EL (cell line): ENCODE data around the gene CAPG.
A peak's percentile ranks its signal among the peaks of the same experiment; 100 is the strongest.
"Not testable (repeated sequence)": the region's sequence is repeated elsewhere in the genome, so short reads cannot be mapped to it uniquely, and the experiment has no call there.

Source experiments
- DNase-seq: peaks from one replicate; pipeline ENCODE4 v3.0.0-alpha.2; 2016

Gene CAPG

DNA sequence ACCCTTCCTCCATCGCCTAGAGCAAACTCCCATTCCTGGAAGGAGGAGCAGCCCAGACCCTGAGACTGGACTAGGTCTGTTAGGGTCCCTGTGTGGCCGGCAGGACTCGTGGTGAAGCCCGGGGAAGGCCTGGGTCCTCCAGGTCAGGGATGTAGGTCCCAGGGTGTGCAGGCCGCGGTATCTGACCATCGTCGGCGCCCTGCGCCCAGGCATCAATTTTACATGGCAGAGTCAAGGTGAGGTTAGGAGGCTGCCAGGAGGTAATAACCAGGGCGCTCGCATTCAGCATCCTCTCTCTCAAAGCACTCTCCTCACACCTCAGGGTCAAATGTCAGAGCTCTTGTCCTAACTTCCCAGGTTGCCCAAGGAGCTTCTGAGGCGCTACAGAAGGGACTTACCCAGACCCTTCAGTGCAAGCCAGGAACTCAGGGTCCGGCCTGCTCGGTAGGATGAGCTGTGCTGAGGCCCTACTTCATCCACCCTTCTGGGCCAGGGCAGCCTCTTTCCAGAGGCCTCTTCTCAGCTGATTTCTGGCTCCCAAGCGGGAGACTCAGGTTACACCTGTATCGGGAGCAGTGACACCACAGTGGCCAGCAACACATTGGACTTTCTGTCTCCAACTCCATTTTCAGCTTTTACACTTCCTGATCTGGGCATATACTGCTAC, 9.0 kb upstream of the CAPG start:
- no peak for DNase-seq

DNA sequence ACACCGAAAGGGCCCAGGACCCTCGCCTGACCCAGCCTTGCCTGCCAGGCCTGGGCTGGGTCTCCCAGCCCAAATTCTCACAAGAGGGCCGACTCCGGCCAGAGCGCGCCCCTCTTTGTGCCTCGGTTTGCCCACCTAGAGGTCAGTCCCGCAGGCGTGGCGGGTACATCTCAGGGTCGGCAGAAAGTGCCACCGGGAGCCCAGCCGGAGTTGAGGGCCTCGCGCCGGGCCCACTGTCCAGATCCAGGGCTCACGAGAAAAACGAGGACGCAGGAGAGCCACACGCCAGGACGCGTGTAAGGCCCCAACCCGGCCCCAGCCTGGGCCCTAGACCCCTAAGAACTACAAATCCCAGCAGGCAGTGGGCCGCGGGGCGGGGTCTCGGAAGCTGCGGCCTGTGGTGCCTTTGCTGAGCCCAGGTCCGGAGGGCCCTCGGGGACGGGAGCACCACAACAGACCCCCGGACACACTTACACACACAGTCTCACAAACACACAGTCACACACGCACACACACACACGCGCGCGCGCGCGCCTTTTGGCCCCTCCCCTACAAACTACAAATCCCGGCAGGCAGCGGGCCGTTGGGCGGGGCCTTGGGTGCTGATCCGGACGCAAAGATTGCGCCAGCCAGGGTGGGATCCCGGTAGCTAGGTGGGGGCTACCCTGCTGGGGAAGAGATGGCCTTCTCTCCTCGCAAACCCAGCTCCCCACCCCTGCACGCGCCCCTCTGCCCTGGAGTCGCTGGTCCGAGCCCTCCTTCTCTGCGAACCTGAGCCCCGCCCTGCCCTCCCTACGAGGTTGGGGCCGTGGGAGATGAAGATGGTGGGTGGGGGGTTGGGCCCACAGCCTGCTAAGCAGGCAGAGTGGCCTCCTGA, 8.2 kb upstream of the CAPG start, which contains the start of gene SH2D6:
SH2D6 (plus strand) TSS at position 583 of the 877 bp plus-strand sequence. CDS start 10,752 bp downstream, outside the sequence.
- peak; percentile 83 for DNase-seq

GRCh38 chr2:85415980-85416650, 5.9 kb upstream of the CAPG start:
- DNase-seq = no peak

- no peak for DNase-seq
Measured at GRCh38 chr2:85414761-85415553, 4.8 kb upstream of the CAPG start.

- not testable (repeated sequence) for DNase-seq
Measured at GRCh38 chr2:85414421-85414759, 4.2 kb upstream of the CAPG start.

- peak; percentile 58 for DNase-seq
Measured at GRCh38 chr2:85413592-85414420, 3.6 kb upstream of the CAPG start.

- no peak for DNase-seq
Measured at GRCh38 chr2:85411405-85411748, 1.2 kb upstream of the CAPG start.

GRCh38 chr2:85410584-85411404, 628 bp upstream of the CAPG start:
- DNase-seq = no peak

DNA sequence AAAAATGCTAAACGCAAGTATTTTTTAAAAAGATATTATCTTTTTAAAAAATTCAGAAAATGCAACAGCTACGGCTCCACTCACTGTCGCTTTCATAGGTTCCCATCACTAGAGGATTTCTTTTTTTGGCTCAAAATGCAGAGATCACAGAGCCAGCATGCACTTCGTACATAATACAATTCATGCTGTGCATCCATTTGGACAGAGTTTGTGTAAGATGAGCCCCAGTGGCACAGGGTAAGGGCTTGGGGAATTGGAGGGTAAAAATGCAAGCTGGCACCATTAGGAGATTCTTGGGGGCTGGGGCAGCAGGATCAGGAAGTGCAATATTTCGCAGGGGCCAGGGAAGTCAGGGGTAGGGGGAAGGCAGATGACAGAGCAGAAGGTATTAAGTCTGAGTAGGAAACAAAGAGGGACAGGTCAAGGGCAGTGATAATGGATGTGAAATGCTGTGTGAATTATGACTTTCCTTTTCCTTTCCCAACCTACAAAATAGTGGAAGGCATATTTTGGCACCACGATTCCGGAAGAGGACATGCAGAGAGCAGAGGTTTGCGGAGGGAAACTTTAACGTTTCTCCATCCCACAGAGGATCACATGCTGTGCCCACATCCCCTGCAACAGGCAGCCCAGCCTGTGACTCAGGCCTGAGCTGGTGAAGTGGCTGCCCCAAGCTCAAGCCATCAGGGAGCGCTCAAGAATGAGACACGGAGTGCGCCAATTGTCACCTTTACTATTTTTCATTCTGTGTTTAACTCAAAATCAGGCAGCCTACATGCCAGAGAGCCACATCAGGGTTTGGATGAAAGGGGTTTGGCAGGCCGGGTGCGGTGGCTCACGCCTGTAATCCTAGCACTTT, 4.7 kb downstream of the CAPG start:
- DNase-seq = peak; percentile 71

GRCh38 chr2:85401844-85402243, 8.3 kb downstream of the CAPG start:
- DNase-seq = no peak

- DNase-seq = no peak
Measured at GRCh38 chr2:85401464-85401805, 8.7 kb downstream of the CAPG start.

DNA sequence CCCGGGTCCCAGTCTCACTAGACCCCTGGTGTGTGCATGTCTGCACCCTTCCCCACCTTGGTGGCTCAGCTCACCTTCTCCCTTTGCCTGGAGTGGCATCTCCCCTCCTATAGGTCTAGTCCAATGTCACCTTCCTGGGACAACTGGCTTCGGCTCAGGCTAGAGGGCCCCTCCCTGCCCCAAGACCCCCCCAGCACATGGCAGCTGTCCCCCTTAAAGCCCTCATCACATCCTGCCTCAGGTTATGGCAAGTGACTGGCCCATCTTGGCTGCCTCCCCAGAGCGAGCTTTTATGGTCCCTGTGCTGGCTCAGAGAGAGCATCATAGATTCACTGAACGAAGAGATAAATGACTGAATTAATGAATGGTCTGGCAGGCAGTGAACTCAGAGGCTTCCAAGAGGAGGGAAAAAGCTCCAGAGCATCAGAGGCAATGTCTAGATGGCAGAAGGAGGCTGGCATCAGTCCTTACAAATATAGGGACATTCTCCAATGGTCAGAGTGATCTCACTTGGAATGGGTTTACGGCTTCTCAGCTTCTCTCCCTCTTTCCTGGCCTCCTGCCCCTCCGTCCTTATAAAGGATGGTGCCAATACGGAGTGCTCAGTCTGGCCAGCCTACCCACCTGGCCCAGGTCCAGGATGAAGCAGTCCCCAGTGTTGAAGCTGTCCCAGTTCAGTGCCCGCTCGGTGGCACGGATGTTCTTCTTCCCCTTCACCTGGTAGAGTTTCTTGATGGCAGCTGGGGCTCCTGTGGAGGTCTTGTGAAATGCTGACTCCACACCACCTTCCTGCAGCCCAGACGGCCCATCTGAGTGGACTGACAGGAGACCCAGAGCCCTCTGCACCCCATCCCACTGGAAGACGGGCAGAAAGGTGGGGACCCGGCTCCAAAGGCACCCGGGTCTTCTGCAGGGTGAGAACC, 9.4 kb downstream of the CAPG start:
- no peak for DNase-seq

- no peak for DNase-seq
Measured at GRCh38 chr2:85400023-85400422, 10.1 kb downstream of the CAPG start.

DNA sequence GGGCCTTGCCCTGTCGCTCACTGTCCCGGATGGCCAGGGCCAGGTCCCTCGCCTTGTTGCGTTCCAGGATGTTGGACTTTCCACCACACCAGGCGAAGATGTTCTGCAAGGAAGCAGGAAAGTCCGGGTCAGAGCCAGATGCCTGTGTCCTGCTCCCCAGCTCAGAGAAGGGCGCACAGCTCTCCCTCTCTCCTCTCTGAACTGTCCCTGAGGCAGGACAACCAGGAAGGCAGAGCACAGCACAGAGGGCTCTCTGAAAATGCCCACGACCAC, 11.0 kb downstream of the CAPG start:
- no peak for DNase-seq

DNA sequence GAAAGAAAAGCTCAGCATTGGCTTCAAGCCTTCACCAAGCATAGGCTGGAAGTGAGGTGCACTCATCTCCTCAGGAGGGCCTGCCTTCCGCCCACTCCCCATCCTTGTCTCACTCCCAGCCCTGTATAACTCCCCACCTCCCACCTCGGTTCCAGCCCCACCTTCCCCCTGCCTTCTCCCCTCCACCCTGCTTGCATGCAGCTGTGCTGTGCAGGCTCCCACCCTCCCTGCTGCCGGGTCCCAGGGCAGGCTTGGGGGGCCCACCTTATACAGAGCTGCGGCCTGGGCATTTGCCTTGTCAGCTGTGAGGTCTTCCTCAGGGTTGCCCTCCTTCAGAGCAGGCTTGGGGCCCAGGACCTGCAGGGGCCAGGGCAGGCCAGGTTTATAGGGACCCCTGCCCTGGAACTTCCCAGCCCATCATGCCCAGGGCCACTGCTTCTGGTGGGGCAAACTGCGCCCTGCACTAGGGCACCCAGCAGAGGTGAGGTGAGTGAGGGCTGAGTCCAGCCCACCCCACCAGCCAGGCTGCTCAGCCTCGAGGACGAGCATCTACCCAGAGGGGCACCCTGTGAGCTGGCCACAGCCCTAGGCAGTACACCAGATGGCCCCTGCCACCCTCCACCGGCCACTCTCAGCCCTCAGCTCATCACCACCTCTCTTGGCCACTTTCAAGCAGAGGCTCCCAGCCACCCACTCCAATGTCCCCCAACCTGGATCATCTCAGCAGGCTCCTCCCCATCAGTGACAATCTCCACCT, 11.6 kb downstream of the CAPG start:
- DNase-seq = no peak

DNA sequence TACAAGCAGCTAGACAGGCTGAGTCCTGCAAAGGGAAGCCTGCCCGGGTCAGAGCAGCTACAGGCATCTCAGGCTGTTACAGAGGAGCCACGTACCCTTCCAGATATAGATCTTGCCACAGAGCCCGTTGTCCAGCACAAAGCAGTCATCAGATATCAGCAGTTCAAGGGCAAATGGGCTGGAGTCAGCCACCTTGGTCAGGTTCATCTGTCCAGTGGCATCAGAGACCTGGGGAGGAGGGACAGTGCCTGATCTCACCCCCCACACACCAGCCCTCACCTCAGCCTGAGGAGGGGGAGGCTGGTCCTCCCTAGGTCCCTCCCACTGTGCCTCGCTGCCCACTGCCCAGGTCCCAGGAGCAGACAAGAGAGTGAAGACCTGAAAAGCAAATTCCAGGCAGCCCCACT, 12.2 kb downstream of the CAPG start:
- no peak for DNase-seq

DNA sequence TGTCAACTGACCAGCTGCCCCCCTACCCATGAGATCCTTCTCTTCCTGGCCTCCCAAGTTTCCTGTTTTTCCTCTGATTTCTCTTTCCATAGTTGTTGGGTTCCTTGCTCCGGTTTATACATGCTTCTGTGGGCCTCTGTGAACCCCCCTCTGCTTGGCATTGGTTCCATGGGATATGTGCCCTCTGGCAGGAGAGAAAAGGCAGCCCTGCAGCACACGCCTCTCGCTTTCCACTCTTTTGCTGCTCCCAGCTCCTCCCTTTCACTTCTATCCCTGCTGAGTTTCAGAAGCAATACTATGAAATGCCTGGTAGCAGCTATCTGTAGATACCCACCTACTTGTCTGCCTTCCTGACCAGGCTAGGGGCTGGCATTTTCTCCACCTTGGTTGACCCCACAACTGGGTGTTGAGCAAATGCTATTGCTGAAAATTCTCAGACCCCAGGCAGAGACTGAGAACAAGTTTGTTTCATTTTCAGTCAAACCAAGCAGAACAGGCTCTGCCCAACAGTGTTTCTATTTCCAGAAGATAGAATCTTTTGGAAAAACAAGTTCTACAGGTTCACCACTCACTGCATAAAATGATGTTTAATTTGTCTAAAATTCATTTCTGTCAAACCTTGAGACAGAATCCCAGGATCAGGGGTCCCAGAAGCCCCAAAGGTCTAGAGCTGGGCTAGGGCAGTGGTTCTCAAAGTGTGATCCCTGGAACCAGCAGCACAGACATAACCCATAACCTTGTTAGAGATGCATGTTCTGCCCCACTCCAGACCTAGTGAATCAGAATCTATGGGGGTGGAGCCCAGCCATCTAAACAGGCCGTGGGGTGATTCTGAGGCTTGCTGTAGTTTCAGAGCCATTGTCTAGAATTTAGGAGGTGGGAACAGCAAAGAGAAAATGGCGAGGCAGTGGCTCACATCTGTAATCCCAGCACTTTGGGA, 13.4 kb downstream of the CAPG start:
- no peak for DNase-seq
